22Rv1 (cell line): Measurements from ENCODE around the gene RREB1.

Experiments
- ZFX ChIP-seq: fragments of 450-650 bp; IDR thresholded peaks from 2 replicates; pipeline ENCODE4 v1.6.1; 2017; ENCODE audit warnings: antibody characterized with exemption, borderline replicate concordance
- TF ChIP-seq, protein P1 (sequence below): fragments of 450-650 bp; IDR thresholded peaks from 2 replicates; pipeline ENCODE4 v1.5.1; 2017; ENCODE audit warnings: mild to moderate bottlenecking

DNA sequence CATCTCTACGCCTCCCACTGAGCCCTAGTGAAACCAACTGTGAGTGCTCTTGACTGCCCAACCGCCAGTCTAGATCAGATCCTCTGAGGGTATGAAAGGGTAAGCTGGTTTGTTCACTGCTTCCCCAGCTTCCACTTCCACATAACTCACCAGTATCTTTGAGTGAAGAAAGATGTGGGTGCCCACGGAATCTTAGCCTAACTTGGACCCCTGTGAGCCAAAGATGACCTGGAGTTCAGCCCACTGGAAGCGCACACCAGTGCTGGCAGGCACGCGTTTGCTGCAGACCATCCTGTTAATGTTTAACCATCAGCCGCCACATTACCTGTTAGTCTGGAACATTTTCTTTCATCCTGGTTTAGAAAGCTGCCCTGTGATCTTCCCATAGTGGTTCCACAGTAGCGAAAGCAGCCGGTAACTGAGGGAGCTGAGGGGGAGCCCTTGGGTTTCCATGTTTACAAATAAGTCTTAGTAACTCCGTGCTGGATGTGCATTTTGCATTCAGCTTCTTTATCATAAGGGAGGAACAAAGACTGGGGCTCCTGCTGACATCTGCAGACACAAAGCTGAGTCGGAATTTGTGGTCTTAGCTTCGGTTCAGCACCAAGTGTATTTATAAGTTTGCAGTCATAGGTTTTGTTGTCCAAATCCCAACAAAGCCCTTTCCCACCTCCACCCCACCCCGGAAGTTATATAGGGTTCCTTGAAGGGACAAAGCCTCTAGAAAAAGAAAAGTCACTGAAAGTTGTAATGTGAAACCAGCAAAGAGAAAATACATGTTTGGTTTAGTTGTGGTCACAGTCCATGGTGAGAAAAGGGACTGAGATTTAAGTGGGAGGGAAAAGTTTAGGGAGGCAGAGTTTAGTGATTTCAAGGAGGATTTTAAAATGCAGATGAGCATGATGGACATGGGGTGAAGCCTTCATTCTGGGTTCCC lies 134.2 kb downstream of the RREB1 start:
- TF ChIP-seq, protein P1, sequence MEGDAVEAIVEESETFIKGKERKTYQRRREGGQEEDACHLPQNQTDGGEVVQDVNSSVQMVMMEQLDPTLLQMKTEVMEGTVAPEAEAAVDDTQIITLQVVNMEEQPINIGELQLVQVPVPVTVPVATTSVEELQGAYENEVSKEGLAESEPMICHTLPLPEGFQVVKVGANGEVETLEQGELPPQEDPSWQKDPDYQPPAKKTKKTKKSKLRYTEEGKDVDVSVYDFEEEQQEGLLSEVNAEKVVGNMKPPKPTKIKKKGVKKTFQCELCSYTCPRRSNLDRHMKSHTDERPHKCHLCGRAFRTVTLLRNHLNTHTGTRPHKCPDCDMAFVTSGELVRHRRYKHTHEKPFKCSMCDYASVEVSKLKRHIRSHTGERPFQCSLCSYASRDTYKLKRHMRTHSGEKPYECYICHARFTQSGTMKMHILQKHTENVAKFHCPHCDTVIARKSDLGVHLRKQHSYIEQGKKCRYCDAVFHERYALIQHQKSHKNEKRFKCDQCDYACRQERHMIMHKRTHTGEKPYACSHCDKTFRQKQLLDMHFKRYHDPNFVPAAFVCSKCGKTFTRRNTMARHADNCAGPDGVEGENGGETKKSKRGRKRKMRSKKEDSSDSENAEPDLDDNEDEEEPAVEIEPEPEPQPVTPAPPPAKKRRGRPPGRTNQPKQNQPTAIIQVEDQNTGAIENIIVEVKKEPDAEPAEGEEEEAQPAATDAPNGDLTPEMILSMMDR: no peak
- TF ChIP-seq ZFX: no peak
